ENCODE measurements around the gene UBA7. TPM values are rescaled to one million over a fixed set of nuclear protein-coding genes. Genes with fewer than 3 reads are reported as not detected.

The UBA7 gene
- polyA plus RNA-seq, 1 of the 3 experiments (the other 2 are of a cell fraction) = 22.6 TPM

GRCh38 chr3:49839193-49839809, 25.5 kb upstream of the UBA7 start:
- H3K27ac ChIP-seq (ENCODE audit: low read depth in 2 of 2, low read length in 1 of 2) = peak overlapping the region in 1 of 2 experiments; percentile 93; a peak in 2 of 4 replicates
- ChIA-PET POLR2A (interaction anchor here (1.1 to 3.9 kb wide), 5 partner anchors 35 to 121 kb away, joined by 4 to 37 read pairs (median 6); partner anchors contain the start of genes AMIGO3, GMPPB, INKA1 and MON1A), CTCF (interaction anchor here (0.6 to 14.6 kb wide), 55 partner anchors 10 to 627 kb away, joined by 3 to 386 read pairs (median 4); partner anchors contain the start of genes AMIGO3, CAMKV, CDHR4 and GMPPB)
- no peaks in the 10 kb centered on the region for H3K9me2 ChIP-seq
- no peaks in the 10 kb centered on the region for H3F3A ChIP-seq (replicated peaks; ENCODE audit: insufficient read depth)
- no peak overlapping the region for H2AFZ ChIP-seq (ENCODE audit: low read depth)
- peak; percentile 74 for DNase-seq
- H3K27me3 ChIP-seq (ENCODE audit: insufficient read depth) = no peaks in the 10 kb centered on the region
- H3K9ac ChIP-seq = no peak overlapping the region
- H3K4me2 ChIP-seq = peak overlapping the region; percentile 40; the same call in 1 of the 2 replicates
- H3K4me1 ChIP-seq (ENCODE audit: control insufficient read depth in 1 of 2, insufficient read depth in 2 of 2, low read depth in 1 of 2, low read length in 1 of 2) = peaks cover 0 to 48% of the 10 kb centered on the region in 2 experiments; a peak in 1 of 4 replicates
- H3K36me3 ChIP-seq (replicated peaks in 1 of 2; ENCODE audit: control insufficient read depth in 1 of 2, insufficient read depth in 2 of 2, low read length in 1 of 2) = peaks cover 5 to 9% of the 10 kb centered on the region in 2 experiments
- TF ChIP-seq GABPA (IDR thresholded peaks at IDR 0.05; ENCODE audit: low read depth) (no peak), TEAD4 (IDR thresholded peaks at IDR 0.05; ENCODE audit: borderline replicate concordance, insufficient read depth) (no peak), RCOR1 (IDR thresholded peaks at IDR 0.05; ENCODE audit: low read length) (0 out of 2 replicates have a peak, but pooled peaks have one; percentile 41), CHD2 (IDR thresholded peaks at IDR 0.05; ENCODE audit: low read length, partially characterized antibody) (no peak), TAF1 (IDR thresholded peaks at IDR 0.05; ENCODE audit: borderline replicate concordance, low read depth, low read length) (no peak), MXI1 (IDR thresholded peaks at IDR 0.05; ENCODE audit: low read depth, low read length) (peak; percentile 58), IRF3 (IDR thresholded peaks at IDR 0.05; ENCODE audit: low read depth, low read length) (no peak), PBX3 (IDR thresholded peaks at IDR 0.05) (no peak), REST (IDR thresholded peaks at IDR 0.05; ENCODE audit: low read depth, low read length) (no peak), POLR2AphosphoS5 (IDR thresholded peaks at IDR 0.05; ENCODE audit: low read depth, low read length) (no peak), EP300 (IDR thresholded peaks at IDR 0.05; ENCODE audit: borderline replicate concordance in 1 of 2, low read depth in 1 of 2, low read length in 1 of 2) (no peak), YY1 (IDR thresholded peaks at IDR 0.05; ENCODE audit: low read depth) (peak; percentile 35; the same call in 1 of the 2 replicates), RXRA (IDR thresholded peaks at IDR 0.05; ENCODE audit: borderline replicate concordance, low read depth) (no peak), SMC3 (IDR thresholded peaks at IDR 0.05; ENCODE audit: low read depth, low read length) (peak; percentile 96), NFIC (IDR thresholded peaks at IDR 0.05; ENCODE audit: borderline replicate concordance) (peak; percentile 63), JUND (IDR thresholded peaks at IDR 0.05) (no peak), ELF1 (IDR thresholded peaks at IDR 0.05) (no peak), RAD21 (IDR thresholded peaks at IDR 0.05; ENCODE audit: low read length) (peak; percentile 88), CTCF (IDR thresholded peaks at IDR 0.05) (peak; percentile 97), GATA2 (CRISPR knock-in tag; IDR thresholded peaks at IDR 0.05) (no peak)
- TF ChIP-seq, protein P1, sequence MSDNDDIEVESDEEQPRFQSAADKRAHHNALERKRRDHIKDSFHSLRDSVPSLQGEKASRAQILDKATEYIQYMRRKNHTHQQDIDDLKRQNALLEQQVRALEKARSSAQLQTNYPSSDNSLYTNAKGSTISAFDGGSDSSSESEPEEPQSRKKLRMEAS (IDR thresholded peaks at IDR 0.05; ENCODE audit: low read depth) = 0 out of 2 replicates have a peak, but pooled peaks have one; percentile 17
- TF ChIP-seq, protein P2, sequence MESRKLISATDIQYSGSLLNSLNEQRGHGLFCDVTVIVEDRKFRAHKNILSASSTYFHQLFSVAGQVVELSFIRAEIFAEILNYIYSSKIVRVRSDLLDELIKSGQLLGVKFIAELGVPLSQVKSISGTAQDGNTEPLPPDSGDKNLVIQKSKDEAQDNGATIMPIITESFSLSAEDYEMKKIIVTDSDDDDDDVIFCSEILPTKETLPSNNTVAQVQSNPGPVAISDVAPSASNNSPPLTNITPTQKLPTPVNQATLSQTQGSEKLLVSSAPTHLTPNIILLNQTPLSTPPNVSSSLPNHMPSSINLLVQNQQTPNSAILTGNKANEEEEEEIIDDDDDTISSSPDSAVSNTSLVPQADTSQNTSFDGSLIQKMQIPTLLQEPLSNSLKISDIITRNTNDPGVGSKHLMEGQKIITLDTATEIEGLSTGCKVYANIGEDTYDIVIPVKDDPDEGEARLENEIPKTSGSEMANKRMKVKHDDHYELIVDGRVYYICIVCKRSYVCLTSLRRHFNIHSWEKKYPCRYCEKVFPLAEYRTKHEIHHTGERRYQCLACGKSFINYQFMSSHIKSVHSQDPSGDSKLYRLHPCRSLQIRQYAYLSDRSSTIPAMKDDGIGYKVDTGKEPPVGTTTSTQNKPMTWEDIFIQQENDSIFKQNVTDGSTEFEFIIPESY (IDR thresholded peaks at IDR 0.05; ENCODE audit: borderline replicate concordance, low read depth) = no peak
- no peaks in the 10 kb centered on the region for H3K79me2 ChIP-seq (ENCODE audit: insufficient read depth)
- WGBS (ENCODE audit: low lambda C conversion rate) = 29% methylated on average over 6 of the region's 6 CpGs
- no peak overlapping the region; a peak in 1 of 4 replicates for H3K4me3 ChIP-seq (ENCODE audit: low read depth in 2 of 2, low read length in 1 of 2)
- no peaks in the 10 kb centered on the region for H3K9me3 ChIP-seq
- H4K20me1 ChIP-seq (ENCODE audit: insufficient read depth) = no peaks in the 10 kb centered on the region

All from SK-N-SH (cell line).